Smooth muscle cell of bladder (primary cell): Measurements from ENCODE around the gene CCDC152. TPM values are rescaled to one million over a fixed set of nuclear protein-coding genes. Genes with fewer than 3 reads are reported as not detected.

Experiments
- total RNA-seq: library from RNA; depleted of rRNA; stranded (reverse); fragments of >200 nt; gene quantifications from 2 replicates; pipeline ENCODE4 v1.2.3, GENCODE V29; 2014

Gene CCDC152, protein sequence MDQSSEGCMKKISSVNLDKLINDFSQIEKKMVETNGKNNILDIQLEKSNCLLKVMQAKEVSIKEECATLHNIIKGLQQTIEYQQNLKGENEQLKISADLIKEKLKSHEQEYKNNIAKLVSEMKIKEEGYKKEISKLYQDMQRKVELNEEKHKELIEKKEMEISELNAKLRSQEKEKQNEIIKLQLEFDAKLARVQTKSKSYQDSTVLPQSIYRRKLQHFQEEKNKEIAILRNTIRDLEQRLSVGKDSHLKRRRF
- total RNA-seq: 1.1 and 1.6 TPM in 2 replicates

DNA sequence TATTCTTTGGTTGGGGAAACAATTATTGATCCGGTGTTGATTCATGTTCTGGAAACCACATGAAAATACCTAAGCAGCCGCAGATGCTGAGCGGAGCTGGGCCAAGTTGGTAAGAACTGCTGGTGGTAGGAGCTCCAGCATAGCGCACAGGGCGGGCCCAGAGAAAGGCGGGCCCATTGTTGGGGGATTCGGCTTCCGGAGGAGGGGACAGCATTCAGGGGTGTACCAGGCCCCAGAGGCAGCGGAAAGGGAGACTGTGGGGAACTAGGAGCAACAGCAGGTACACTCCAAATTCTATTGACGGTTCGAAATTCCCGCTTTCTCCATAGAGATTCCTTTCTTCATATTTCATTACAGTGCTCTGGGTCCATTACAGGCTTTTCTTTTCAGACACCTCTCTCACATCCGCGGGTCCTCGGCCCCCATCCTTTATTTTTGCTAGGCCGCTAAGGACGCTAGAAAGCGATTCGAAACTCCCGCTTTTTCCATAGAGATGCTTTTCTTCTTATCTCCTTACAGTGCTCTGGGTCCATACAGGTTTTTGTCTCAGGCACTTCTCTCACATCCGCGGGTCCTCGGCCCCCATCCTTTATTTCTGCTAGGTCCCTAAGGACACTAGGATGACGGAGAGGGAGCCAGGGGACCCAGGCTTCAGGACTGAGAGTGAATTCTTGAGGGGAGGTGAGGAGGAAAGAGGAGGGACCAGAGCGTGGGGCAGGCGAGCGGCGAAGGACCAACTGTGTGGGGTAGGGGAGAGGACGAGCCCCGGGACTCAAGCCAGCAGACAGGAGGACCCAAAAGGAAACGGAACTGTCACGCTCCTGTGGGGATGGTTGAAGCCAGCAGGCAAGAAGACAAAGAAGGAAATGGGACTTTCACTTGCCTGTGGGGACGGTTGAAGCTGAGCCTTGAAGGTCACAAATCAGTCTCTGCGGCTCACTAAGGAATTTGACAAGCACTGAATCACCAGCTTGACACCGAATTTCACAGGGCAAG, at the start of gene CCDC152:
Gene CCDC152 (plus strand): TSS at position 213 of the 996 bp plus-strand sequence. CDS start 2,304 bp downstream, outside the sequence.

DNA sequence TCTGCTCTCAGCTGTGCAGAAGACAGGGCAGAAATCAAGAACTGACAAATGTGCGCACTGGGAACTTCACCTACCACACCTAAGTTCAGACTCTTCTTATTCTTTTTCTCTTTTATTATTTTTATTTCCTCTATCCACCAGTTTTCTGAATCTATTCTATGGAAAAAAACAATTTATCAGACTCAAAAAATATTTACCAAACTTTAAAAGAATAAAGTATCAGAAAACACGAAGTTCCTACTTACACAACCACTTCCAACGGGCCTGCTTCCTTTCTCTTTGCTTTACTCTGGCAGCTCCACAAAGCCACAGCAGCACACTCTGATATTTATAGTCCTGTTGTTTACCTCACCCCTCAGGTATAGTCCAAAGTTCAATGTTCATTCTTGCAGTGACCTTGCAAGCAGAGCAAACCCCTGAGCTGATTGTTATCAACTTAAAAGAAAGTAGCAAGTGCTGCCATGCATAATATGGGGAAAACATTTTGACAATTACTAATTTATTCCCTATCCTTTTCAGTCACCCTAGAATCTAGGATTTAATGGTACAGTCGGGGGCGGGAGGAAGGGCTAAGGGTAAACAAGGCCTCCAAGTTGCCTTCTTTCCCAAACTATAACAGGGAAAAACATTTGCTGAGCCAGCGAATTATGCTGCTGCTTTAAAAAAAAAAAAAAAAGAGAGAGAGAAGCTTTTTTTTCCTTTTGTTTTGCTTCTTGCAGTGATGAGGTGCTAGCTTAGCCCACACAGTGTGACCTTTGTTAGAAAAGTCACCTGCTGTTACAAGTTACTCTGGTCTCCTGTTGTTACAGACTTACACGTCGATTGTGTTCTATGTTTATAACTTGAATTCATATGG, 55.2 kb downstream of the CCDC152 start, which contains the start of gene SELENOP:
Gene SELENOP (minus strand): TSS at position 302 of the 856 bp plus-strand sequence. CDS start 3,539 bp downstream, outside the sequence.

Other genes starting within 250 kb of the CCDC152 start
- 98.6 and 131 TPM in 2 replicates for gene SELENOP, start 55.1 kb downstream of the CCDC152 start, total RNA-seq